HG02642 (cell line): ENCODE data around the gene ZNF296.

Experiments
- ATAC-seq: cut with Tn5 transposase; IDR thresholded peaks from one replicate; pipeline ENCODE4 v1.9.1; 2021; ENCODE audit warnings: mild to moderate bottlenecking; ENCODE audit not compliant: unreplicated experiment, poor library complexity

Gene ZNF296

DNA sequence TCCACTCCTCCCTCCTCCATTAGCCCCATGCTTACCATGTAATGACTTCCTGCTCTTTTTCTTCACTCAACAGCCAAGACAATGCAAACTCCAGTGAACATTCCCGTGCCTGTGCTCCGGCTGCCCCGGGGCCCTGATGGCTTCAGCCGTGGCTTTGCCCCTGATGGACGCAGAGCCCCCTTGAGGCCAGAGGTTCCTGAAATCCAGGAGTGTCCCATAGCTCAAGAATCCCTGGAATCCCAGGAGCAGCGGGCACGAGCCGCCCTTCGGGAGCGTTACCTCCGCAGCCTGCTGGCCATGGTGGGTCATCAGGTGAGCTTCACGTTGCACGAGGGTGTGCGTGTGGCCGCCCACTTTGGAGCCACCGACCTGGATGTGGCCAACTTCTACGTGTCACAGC lies 13.8 kb upstream of the ZNF296 start:
- no peak for ATAC-seq

GRCh38 chr19:45087531-45087930 lies 11.3 kb upstream of the ZNF296 start:
- no peak for ATAC-seq

DNA sequence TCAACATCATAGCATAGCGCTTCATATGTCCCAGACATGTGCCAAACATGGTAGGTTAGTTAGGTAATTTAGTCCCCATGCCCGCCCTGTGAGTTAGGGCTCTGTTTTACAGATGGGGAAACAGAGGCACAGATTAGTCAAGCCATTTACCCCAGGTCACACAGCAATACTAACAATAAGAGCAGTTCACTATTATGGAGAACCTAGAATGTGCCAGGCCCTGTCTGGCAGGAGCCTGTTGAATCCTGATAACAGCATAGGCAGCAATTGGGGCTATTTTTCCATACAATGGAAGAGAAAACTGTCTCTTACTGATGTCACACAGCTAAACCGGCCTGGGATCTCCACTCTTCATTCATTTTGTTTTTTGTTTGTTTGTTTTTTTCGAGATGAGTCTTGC lies 10.2 kb upstream of the ZNF296 start:
- ATAC-seq = no peak

- ATAC-seq = no peak
Measured at GRCh38 chr19:45082170-45082569, 5.9 kb upstream of the ZNF296 start.

DNA sequence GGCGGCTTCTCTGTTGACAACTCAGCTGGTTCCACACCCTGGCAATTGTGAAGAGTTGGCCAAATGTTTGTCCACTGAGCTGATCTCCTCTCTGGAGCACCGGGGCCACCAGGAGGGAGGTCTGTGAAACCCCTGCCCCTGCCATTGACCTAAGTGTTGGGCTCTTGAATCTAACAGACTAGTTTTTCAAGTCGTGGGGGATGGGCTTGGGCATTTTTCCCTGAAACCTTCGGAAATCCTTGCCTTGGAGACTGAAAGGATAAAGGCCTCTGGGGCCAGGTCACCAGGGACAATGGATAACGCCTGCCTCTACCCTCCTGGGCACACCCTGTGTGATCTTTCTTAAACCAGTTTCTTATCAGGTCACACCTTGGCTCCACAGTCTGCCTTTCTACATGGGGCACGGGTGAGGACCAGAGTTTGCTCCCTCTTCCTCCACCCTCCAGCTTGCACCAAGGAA lies 3.7 kb upstream of the ZNF296 start:
- no peak for ATAC-seq

- peak; percentile 33 for ATAC-seq
Measured at GRCh38 chr19:45079063-45079910, 3.0 kb upstream of the ZNF296 start, which contains the start of gene GEMIN7. Gene GEMIN7, plus strand, starts transcription at chr19:45079260. Its CDS starts 10,855 bp downstream, at chr19:45090115.

DNA sequence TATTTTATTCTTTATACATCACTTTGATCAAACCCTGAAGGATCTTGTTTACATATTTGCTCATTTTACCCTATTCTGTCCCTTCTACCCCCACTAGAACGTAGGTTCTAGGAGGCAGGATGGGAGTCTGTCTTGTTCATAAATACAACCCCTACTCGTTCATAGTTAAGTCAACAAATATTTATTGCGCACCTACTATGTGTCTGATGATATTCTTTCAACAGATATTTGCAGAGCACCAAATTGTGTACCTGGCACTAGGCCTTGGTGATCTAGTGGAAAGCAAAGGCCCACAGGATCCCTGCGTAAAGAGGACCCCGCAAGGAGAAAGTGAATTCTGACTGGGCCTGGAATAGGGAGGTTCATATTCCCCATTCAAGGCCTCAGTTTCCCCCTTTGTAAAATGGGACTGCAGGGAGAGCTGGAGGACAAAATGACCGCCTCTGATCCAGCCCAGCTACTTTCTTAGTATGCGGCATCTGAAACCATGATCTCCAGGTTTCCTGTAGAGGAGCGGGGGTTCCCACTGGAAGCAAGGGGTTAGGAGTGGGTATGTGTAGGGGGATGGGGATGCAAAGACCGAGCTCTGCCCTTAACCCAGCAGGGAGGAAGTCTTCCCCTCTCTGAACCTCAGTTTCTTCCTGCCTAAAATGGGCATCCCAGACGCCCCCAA lies 2.2 kb upstream of the ZNF296 start:
- no peak for ATAC-seq

DNA sequence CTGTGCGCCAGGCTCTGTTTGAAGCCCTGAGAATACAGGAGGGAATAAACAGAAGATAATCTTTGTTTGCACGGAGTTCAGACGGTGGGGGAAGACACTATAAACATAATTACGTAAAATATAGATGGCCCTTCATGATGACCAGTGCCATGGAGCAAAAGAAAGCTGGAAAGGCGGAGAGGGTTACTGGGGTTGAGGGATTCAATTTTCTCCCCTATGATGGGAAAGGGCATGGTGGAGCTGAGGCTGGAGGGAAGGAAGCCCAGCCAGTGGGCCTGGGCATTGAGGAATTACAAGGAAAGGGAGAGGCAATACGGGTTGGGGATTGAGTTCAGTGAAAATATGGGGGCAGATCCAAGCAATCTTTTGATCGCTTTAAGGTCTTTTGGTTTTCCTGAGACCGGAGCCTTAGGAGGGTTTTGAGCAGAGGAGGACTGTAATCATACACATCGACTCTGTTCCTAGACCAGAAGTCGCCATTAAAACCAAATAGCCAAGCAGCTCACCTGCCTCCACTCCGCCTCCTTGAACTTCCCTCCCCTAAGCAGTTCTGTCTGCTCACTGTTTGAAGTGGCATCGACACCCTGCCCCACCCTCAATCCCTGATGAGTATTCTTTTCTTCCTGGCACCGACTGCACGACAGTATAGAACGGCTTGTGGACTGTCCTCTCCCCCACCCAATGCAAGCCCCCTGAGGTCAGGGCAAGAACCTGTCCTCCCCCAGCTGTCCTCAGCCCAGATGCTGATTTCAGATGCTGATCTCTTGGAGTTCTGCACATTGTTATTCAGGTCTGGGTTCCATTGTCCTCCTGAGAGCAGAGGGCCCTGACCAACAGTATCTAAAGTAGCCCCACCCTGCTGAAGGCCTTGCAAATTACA lies 813 bp upstream of the ZNF296 start:
- ATAC-seq = no peak

DNA sequence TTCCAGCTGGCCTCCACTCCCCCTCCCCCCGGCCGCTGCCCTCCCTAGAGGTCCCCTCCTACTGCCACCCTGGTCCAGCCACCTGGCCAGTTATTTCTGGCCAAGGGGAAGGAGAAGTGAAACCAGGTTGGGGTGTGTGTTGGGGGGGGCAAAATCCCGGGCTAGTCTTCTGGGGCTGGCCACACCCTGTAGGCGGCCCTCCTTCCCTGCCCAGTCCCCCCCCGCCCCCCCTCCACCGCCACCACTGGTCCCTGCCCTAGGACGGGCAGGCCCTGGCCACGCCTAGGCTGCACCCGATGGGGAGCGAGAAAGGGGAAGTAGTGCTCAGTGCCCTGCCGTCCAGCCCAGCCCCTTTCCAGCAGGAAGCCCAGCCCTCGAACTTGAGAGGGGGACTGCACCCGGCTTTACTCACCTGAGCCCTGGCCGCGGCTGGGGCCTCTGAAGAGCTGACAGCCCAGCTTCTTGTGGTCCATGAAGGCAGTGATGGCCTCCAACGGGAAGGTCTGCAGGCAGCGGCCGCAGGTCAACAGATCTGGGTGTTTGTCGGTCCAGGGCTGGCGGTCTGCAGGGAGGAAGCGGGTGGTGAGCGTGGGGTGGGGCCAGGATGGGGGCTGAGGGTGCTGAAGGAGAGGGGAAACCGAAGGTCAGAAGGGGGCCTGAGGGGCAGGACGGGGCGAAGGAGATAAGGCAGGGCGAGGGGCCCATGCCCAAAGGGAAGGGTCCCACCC lies 813 bp downstream of the ZNF296 start:
- ATAC-seq = peak; percentile 57

DNA sequence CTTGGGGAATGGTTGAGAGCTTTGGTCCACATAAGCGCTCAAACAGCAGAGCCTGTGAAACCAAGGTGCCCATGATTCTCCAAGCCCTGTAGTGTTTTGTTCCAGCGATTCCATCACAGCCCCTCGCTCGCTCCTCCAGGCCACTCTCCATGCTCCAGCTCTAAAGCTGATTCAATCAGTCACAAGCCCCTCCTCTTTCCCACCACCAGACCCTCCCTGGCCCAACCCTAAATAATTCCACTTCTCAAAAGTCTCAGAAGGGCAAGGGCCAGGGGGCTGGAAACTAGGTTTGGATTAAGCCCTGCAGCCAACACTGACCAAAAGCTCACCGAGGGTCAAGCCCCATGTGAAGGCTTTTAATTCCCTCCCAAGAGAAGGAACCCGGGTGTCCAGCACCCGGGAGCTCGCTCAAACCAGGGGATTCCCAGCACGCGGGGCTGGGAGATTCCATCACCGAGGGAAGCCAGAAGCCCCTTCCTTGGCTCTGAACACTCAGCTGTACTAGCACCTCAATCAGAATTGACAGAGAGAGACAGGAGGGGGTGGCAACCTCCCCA lies 1.5 kb downstream of the ZNF296 start:
- ATAC-seq = no peak

- no peak for ATAC-seq
Measured at GRCh38 chr19:45071969-45072790, 4.1 kb downstream of the ZNF296 start.

DNA sequence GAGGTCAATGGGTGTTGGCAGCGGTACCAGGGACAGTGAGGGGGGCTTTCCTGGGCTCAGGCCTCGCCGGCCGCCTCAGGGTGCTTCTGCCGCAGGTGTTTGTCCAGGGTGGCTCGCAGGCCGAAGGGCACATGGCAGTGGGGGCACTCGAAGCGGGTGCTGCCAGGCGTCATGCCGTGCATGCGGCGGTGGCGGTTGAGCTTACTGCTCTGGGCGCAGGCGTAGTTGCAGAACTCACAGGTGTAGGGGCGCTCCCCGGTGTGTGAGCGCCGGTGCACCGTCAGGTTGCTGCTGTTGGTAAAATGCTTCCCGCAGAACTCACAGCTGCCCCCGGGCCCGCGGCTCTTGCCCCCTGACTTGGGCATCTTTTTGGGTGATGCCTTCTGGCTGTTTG lies 4.7 kb downstream of the ZNF296 start:
- no peak for ATAC-seq

DNA sequence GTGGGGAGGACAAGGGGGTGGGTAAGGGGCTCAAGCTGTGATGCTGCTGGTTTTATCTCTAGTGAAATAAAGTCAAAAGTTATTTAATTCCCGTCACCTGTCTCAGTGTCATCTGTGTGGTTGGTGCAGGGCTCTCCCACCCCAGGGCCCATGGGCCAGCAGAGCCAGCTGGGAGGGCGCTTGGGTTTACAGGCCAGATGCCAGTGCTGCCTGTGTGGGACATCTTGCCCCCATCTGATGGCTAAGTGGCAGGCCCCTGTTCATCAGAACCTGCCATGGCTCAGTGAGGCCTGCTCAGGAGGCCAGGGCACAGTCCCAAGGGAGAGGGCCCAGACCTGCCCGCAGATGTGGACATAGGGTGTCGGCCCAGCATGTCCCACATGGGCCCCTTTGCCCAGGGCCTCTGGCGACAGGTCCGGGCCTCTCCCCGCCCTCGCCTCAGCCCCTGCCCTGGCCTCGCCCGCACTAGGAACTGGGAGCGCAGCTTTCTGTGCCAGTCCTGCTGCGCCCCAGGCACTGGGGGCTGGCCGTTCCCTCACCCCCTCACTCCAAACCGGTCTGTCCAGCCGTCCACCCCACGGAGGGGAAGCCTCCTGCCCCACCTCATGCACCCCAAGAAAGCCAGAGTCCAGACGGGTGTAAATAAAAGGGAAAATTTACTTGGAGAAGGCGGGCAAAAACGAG lies 5.3 kb downstream of the ZNF296 start:
- no peak for ATAC-seq

DNA sequence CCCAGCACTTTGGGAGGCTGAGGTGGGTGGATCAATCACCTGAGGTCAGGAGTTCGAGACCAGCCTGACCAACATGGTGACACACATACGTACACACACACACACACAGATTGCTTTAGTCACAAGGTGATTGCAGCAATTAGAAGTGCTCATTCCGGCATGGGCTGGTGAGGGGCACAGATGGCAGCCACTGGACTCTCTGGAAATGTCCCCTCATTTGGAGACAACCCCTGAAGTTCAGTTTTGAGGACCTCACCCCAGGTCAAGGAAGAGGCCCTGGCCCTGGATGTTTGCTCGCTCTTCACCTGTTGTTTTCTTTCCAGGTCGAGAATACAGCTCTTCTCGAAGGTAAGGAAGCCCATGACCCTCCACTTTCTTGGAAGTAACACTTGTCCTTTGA lies 6.1 kb downstream of the ZNF296 start:
- ATAC-seq = no peak

DNA sequence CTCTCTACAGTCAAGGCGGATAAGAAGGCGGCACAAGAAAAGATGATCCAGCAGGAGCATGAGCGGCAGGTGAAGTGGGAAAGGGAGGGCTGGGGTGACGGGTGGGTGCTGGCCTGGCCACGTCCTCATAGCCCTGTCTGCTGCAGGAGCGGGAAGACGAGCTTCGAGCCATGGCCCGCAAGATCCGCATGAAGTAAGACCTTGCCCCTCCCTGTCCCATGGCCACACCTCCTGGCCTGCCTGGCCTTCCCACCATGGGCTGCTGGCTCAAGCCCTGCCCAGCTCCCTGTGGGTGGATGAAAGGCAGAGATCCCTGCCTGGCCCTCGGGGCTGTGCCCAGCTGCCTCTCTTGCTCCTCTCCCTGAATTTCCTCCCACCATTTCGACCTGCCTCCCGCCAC lies 7.2 kb downstream of the ZNF296 start:
- ATAC-seq = no peak

GRCh38 chr19:45068041-45068440 lies 8.2 kb downstream of the ZNF296 start:
- no peak for ATAC-seq

- ATAC-seq = no peak
Measured at GRCh38 chr19:45066921-45067661, 9.2 kb downstream of the ZNF296 start.
